Endothelial cell of umbilical vein (primary cell): ENCODE measurements around the gene ABAT.

Source experiments
- CTCF ChIP-seq, 2 donors: IDR thresholded peaks; 1 replicate in 1 of 2; 2 replicates in 1 of 2; pipeline ENCODE4 v1.5.1; 2011; ENCODE audit warnings: low read length in 2 of 2, mild to moderate bottlenecking in 2 of 2, moderate library complexity in 2 of 2, control low read depth in 1 of 2, inconsistent platforms in 1 of 2, low read depth in 1 of 2; ENCODE audit not compliant: insufficient read depth in 1 of 2; ENCODE audit errors: extremely low read depth in 1 of 2
- POLR2AphosphoS5 ChIP-seq: IDR thresholded peaks from 2 replicates; pipeline ENCODE4 v1.6.1; 2012; ENCODE audit warnings: low read depth, mild to moderate bottlenecking, control low read depth, low read length, moderate library complexity; ENCODE audit not compliant: insufficient read depth

DNA sequence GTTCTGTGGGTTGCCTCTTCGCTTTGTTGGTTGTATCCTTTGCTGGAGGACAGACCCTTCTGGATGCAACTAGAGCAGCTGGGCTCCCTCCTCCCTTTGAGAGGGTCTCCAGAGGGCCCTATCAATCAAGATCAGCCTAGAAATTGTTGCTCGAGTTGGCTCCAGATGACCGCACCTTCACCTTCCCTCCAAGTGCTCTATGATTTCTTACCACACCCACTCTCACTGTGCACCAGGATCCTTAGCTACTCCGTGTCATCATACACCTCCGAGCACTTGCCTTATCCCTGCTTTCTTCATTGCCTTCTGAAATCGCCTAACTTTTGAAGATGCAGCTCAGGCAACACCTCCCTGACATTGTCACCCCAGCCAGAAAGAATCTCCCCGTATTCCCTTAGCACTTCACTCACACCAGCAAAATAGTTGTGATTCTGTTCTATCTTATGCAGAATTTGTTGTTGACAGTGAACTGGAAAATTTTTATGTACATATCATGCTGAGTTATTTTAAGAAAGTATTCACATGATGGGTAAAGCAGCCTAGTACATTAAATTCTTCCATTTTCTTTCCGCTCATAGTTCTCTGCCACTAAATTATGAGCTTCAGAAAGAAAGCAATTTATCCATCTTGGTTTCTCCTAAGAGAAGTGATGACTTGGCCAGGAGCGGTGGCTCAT, 52.9 kb downstream of the ABAT start:
- TF ChIP-seq CTCF (IDR thresholded peaks at IDR 0.05; ENCODE audit: extremely low read depth in 1 of 2, insufficient read depth in 1 of 2, low read depth in 1 of 2, low read length in 2 of 2) (no peak), POLR2AphosphoS5 (no peak)
